Measurements from ENCODE around the gene BACH1.

DNA sequence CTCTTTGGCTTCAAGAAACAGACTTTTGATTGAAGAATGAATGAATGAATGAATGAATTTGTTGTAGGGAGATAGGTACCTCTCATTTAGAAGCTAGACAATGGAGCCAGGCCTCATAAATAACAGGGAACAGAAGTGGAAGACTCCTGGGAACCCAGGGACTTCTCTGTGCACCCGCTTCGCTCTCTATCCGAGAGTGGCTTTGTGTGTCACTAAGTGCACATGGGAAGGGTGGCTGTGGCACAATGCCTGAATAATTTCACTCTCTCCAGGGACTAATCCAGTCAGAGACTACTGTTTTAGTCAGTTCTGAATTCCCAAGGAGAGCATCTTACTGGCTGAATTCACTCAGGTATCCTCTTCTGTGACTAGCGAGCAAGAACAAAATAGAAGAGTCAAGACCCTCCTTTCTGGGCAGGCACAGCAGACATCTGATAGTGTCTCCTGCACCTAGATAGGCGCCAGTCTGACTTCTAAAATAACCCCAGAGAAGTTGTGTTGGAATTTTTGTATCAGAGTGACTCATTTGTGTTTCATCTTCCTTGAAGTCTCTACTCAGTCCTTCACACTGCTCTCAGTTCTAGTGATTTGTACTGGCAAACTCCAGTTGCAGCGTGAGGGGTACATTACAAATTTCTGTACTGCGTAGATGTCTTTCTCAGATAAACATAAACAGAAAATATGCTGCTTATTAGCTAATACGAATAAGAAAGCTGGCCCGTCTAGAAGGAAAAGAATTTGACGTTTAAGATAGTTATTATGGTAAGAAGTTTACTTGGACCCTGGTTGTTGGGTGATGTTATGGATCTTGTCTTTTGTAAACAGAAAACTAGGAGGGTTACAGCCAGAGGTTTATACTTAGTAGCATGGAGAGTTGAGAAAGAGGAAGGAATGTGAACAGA lies 34.0 kb downstream of the BACH1 start:
- TF ChIP-seq EZH2 (IDR thresholded peaks at IDR 0.05; ENCODE audit: borderline replicate concordance, insufficient read depth, low read length, poor library complexity, severe bottlenecking) (no peak), POLR2AphosphoS5 (IDR thresholded peaks at IDR 0.05) (no peak)
- TF ChIP-seq, protein P1, sequence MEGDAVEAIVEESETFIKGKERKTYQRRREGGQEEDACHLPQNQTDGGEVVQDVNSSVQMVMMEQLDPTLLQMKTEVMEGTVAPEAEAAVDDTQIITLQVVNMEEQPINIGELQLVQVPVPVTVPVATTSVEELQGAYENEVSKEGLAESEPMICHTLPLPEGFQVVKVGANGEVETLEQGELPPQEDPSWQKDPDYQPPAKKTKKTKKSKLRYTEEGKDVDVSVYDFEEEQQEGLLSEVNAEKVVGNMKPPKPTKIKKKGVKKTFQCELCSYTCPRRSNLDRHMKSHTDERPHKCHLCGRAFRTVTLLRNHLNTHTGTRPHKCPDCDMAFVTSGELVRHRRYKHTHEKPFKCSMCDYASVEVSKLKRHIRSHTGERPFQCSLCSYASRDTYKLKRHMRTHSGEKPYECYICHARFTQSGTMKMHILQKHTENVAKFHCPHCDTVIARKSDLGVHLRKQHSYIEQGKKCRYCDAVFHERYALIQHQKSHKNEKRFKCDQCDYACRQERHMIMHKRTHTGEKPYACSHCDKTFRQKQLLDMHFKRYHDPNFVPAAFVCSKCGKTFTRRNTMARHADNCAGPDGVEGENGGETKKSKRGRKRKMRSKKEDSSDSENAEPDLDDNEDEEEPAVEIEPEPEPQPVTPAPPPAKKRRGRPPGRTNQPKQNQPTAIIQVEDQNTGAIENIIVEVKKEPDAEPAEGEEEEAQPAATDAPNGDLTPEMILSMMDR (IDR thresholded peaks at IDR 0.05; ENCODE audit: poor library complexity, severe bottlenecking), result no peak

All from neural cell (in vitro differentiated cells).